ENCODE results near the gene MT1A.

GRCh38 chr16:56610017-56610608 lies 28.4 kb upstream of the MT1A start:
- peak; percentile 87 to 98 (median 94) for TF ChIP-seq EP300 (IDR thresholded peaks at IDR 0.05)
- TF ChIP-seq, protein P1, sequence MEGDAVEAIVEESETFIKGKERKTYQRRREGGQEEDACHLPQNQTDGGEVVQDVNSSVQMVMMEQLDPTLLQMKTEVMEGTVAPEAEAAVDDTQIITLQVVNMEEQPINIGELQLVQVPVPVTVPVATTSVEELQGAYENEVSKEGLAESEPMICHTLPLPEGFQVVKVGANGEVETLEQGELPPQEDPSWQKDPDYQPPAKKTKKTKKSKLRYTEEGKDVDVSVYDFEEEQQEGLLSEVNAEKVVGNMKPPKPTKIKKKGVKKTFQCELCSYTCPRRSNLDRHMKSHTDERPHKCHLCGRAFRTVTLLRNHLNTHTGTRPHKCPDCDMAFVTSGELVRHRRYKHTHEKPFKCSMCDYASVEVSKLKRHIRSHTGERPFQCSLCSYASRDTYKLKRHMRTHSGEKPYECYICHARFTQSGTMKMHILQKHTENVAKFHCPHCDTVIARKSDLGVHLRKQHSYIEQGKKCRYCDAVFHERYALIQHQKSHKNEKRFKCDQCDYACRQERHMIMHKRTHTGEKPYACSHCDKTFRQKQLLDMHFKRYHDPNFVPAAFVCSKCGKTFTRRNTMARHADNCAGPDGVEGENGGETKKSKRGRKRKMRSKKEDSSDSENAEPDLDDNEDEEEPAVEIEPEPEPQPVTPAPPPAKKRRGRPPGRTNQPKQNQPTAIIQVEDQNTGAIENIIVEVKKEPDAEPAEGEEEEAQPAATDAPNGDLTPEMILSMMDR (IDR thresholded peaks at IDR 0.05): no peak
